Thyroid gland (tissue), 4 donors: ENCODE results near the gene RNF111. TPM values are rescaled to one million over a fixed set of nuclear protein-coding genes. Genes with fewer than 3 reads are reported as not detected.

Experiments used
- DNase-seq, 2 donors: peaks; one replicate each; pipeline ENCODE4 v3.0.0-alpha.2; 2019
- H3K27ac ChIP-seq, 3 donors: fragments of 200-600 bp; sonication (generic); 1 replicate in 2 of 3; 2 replicates in 1 of 3; pipeline ENCODE4 v1.5.1; 2016 to 2019; ENCODE audit warnings: mild to moderate bottlenecking in 1 of 3, moderate library complexity in 1 of 3
- H3K27me3 ChIP-seq: fragments of 200-600 bp; sonication (generic); one replicate; pipeline ENCODE4 v1.5.1; 2019
- H3K36me3 ChIP-seq, 2 donors: fragments of 200-600 bp; sonication (generic); one replicate each; pipeline ENCODE4 v1.5.1; 2016 to 2019
- H3K4me1 ChIP-seq, 2 donors: fragments of 200-600 bp; sonication (generic); one replicate each; pipeline ENCODE4 v1.5.1; 2017 to 2019
- H3K4me3 ChIP-seq, 3 donors: fragments of 200-600 bp; sonication (generic); replicated peaks in 1 of 3; 1 replicate in 2 of 3; 2 replicates in 1 of 3; pipeline ENCODE4 v1.5.1; 2016; ENCODE audit warnings: mild to moderate bottlenecking in 1 of 3
- H3K9me3 ChIP-seq: fragments of 200-600 bp; sonication (generic); one replicate; pipeline ENCODE4 v1.5.1; 2017
- POLR2A ChIP-seq, 2 donors: fragments of 450-650 bp; IDR thresholded peaks; one replicate each; pipeline ENCODE4 v1.6.1; 2017; ENCODE audit warnings: antibody characterized with exemption in 2 of 2, mild to moderate bottlenecking in 2 of 2, moderate library complexity in 1 of 2
- WGBS, 2 donors: methylation state at CpG; one replicate each; pipeline ENCODE4 v1.1.5; 2017; 5-methylcytosine and 5-hydroxymethylcytosine counted together
- intact Hi-C: fragments of 100-400 bp; cut with DNase I; formaldehyde crosslinking; loops from one replicate; pipeline ENCODE4 v1.15.1; 2023
- total RNA-seq, 4 donors: library from RNA; depleted of rRNA; stranded (reverse); fragments of >200 nt; gene quantifications; one replicate each; pipeline ENCODE4 v1.2.3, GENCODE V29; 2016
- TF ChIP-seq, protein P1 (sequence below), 6 experiments: fragments of 200-600 bp in 3 of 6; fragments of 450-650 bp in 3 of 6; sonication (generic) in 3 of 6; IDR thresholded peaks; one replicate each; pipeline ENCODE4 v1.5.1; 2016 to 2019; ENCODE audit warnings: antibody characterized with exemption in 6 of 6, mild to moderate bottlenecking in 2 of 6, inconsistent platforms in 1 of 6, moderate library complexity in 1 of 6

RNF111 gene
- total RNA-seq, 4 donors from 2014 or later: 19.1 to 33.2 (median 27.4) TPM

DNA sequence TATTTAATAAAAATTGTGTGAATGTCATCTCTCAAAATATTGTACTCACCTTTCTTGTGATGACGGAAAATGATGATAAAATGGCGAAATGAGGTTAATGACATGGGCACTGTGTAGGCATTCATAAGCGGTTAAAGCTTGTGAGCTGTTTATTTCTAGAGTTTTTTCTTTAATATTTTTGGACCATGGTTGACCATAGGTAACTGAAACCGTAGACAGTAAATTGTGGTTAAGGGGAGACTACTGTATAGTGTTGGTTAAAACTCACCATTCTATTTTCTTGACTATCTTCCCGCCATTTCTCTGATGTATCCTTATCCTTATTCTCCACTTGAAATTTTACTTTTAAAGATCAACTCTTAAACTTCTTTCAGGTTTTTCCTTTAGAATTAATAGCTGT lies 14.5 kb downstream of the RNF111 start:
- no peak for DNase-seq
- Histone ChIP-seq H3K9me3 (no peaks in the 10 kb centered on the region), H3K4me3 (no peak overlapping the region), H3K4me1 (no peaks in the 10 kb centered on the region), H3K27me3 (no peaks in the 10 kb centered on the region), H3K27ac (no peak overlapping the region), H3K36me3 (no peaks in the 10 kb centered on the region)
- WGBS, 2 donors: 96 to 97% methylated on average over 5 of the region's 5 CpGs
- TF ChIP-seq, protein P1, sequence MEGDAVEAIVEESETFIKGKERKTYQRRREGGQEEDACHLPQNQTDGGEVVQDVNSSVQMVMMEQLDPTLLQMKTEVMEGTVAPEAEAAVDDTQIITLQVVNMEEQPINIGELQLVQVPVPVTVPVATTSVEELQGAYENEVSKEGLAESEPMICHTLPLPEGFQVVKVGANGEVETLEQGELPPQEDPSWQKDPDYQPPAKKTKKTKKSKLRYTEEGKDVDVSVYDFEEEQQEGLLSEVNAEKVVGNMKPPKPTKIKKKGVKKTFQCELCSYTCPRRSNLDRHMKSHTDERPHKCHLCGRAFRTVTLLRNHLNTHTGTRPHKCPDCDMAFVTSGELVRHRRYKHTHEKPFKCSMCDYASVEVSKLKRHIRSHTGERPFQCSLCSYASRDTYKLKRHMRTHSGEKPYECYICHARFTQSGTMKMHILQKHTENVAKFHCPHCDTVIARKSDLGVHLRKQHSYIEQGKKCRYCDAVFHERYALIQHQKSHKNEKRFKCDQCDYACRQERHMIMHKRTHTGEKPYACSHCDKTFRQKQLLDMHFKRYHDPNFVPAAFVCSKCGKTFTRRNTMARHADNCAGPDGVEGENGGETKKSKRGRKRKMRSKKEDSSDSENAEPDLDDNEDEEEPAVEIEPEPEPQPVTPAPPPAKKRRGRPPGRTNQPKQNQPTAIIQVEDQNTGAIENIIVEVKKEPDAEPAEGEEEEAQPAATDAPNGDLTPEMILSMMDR (IDR thresholded peaks at IDR 0.05): no peak
- no peak for TF ChIP-seq POLR2A (IDR thresholded peaks at IDR 0.05)
- intact Hi-C loops: no loop called here

DNA sequence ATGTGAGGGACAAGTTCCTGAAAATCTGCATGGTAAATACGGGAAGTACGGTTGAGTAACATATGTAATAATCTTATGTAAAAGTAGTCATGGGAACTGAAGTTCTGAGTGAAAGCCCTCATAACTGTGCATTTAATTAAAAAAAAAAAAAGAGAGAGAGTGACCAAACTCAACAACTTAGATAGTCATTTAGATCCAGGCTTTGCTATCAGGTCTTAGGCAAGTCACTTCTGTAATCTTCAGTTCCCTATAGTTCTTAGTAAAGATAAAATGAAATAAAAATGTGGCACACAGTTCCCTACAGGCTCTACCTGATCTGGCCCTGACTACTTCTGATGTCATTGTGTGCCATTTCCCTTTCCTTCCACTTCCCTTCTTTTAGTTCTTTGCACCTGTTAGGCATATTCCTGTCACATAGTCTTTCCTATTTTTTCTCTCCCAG lies 15.0 kb downstream of the RNF111 start:
- no peaks in the 10 kb centered on the region for H3K9me3 ChIP-seq
- no peak overlapping the region for H3K4me3 ChIP-seq
- 89 to 91% methylated on average over 2 of the region's 2 CpGs for WGBS, 2 donors
- no peaks in the 10 kb centered on the region for H3K4me1 ChIP-seq
- DNase-seq: no peak
- no peaks in the 10 kb centered on the region for H3K36me3 ChIP-seq
- H3K27me3 ChIP-seq: no peaks in the 10 kb centered on the region
- TF ChIP-seq, protein P1 (IDR thresholded peaks at IDR 0.05): no peak
- TF ChIP-seq POLR2A (IDR thresholded peaks at IDR 0.05): no peak
- H3K27ac ChIP-seq: no peak overlapping the region
- intact Hi-C loops: no loop called here

DNA sequence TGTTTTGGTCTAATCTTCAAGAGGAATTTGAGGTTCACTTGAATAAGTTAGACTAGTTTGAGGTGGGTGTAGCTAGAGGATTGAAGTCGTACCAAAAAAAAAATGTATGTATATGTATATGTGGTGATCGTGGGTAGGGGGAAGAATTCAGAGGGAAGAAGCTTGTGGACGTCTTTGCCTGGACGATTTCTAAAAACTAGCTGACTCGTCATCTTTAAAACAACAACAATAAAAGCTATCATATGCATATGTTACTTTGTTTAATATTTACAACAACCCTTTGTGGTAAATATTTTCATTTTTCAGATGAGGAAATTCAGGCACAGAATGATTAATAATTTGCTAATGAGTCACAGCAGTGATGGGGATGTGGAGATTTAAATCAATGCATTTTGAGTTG lies 18.1 kb downstream of the RNF111 start:
- Histone ChIP-seq H3K27ac (no peak overlapping the region), H3K9me3 (no peaks in the 10 kb centered on the region), H3K4me1 (no peaks in the 10 kb centered on the region), H3K27me3 (no peaks in the 10 kb centered on the region), H3K4me3 (no peak overlapping the region), H3K36me3 (no peaks in the 10 kb centered on the region)
- TF ChIP-seq POLR2A (IDR thresholded peaks at IDR 0.05): no peak
- TF ChIP-seq, protein P1 (IDR thresholded peaks at IDR 0.05): no peak
- intact Hi-C loops: no loop called here
- WGBS, 2 donors: 90 to 93% methylated on average over 5 of the region's 5 CpGs
- DNase-seq: no peak

DNA sequence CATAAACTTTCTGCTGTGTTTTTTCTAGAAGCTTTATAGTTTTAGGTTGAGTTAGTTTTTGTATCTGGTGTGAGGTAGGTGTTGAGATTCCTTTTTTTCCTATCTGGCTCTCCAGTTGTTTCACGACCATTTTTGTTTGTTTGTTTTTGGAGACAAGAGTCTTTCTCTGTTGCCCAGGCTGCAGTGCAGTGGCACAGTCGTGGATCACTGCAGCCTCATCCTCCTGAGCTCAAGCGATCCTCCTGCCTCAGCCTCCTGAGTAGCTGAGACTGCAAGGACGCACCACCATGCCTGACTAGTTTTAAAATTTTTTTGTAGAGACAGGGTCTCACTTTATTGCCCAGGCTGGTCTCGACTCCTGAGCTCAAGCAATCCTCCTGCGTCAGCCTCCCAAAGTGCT lies 20.6 kb downstream of the RNF111 start:
- TF ChIP-seq, protein P1 (IDR thresholded peaks at IDR 0.05): no peak
- no peak for TF ChIP-seq POLR2A (IDR thresholded peaks at IDR 0.05)
- H3K4me3 ChIP-seq: no peak overlapping the region
- H3K9me3 ChIP-seq: no peaks in the 10 kb centered on the region
- H3K36me3 ChIP-seq: no peaks in the 10 kb centered on the region
- H3K27me3 ChIP-seq: no peaks in the 10 kb centered on the region
- no peak overlapping the region for H3K27ac ChIP-seq
- intact Hi-C loops: no loop called here
- 90% methylated on average over 6 of the region's 6 CpGs for WGBS, 2 donors
- DNase-seq: no peak
- H3K4me1 ChIP-seq: peaks cover 0 to 3% of the 10 kb centered on the region in 2 donors

DNA sequence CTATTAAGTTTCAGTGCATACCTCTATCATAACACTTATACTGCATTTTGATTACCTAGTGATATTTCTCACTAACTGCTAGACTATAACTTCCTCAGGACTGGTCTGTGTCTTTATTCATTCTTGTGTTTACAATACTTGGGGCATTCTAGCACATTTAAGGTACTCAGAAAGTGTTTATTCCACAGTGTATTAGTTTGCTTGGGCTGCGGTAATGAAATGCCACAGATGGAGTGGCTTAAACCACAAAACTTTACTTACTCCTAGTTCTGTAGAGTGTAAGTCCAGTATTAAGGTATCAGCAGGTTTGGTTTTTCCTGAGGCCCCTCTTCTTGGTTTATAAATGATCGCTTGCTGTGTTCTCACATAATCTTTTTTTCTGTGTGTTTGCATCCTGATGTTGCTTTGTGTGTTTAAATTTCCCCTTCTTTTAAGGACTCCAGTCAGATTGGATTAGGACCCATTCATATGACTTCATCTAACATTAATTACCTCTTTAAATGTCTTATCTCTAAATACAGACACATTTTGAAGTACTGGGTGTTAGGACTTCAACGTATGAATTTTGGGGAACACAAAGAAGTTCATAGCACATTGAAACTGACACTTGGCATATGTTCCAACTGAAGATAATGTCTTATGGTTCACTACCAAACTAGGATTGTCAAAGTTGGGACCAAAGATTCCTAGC lies 23.9 kb downstream of the RNF111 start:
- intact Hi-C loops: no loop called here
- WGBS, 2 donors: 87 to 90% methylated on average over 3 of the region's 3 CpGs
- H3K4me1 ChIP-seq: peaks cover 5 to 14% of the 10 kb centered on the region in 2 donors
- DNase-seq: no peak
- TF ChIP-seq, protein P1 (IDR thresholded peaks at IDR 0.05): no peak
- no peak for TF ChIP-seq POLR2A (IDR thresholded peaks at IDR 0.05)
- no peaks in the 10 kb centered on the region for H3K27me3 ChIP-seq
- no peak overlapping the region for H3K4me3 ChIP-seq
- H3K9me3 ChIP-seq: no peaks in the 10 kb centered on the region
- no peaks in the 10 kb centered on the region for H3K36me3 ChIP-seq
- H3K27ac ChIP-seq: no peak overlapping the region
